ENCODE measurements around the gene LCE7A. TPM values are rescaled to one million over a fixed set of nuclear protein-coding genes. Genes with fewer than 3 reads are reported as not detected.

The LCE7A gene
- total and polyA plus RNA-seq, 2 donors (not counting 3 experiments of a cell fraction or from before 2014, with no cell fraction given), result not detected

- TF ChIP-seq FOS (IDR thresholded peaks at IDR 0.05; ENCODE audit: borderline replicate concordance, insufficient read depth, low read length) (no peak), MYC (IDR thresholded peaks at IDR 0.05; ENCODE audit: low read depth, low read length) (no peak), POLR2AphosphoS5 (IDR thresholded peaks at IDR 0.05; ENCODE audit: insufficient read depth, low read depth, low read length) (no peak), EZH2 (IDR thresholded peaks at IDR 0.05; ENCODE audit: borderline replicate concordance, low read depth, low read length, severe bottlenecking) (no peak), GATA2 (IDR thresholded peaks at IDR 0.05; ENCODE audit: insufficient read depth, insufficient read length, low read depth, low read length) (no peak), JUN (IDR thresholded peaks at IDR 0.05; ENCODE audit: borderline replicate concordance, insufficient read depth, insufficient read length, low read depth) (no peak), POLR2A (IDR thresholded peaks at IDR 0.05; ENCODE audit: low read depth, low read length) (no peak), MAX (IDR thresholded peaks at IDR 0.05; ENCODE audit: insufficient read depth, insufficient read length) (no peak), CTCF (IDR thresholded peaks at IDR 0.05; ENCODE audit: extremely low read depth in 1 of 2, insufficient read depth in 1 of 2, low read depth in 1 of 2, low read length in 2 of 2) (no peak)
- Histone ChIP-seq H3K79me2 (ENCODE audit: control insufficient read depth, insufficient read depth, low read length) (no peaks in the 10 kb centered on the region), H3K4me1 (ENCODE audit: control insufficient read depth, extremely low read depth, insufficient read depth, low read length) (no peaks in the 10 kb centered on the region), H2AFZ (ENCODE audit: low read depth, low read length) (no peak overlapping the region), H3K9me3 (replicated peaks; ENCODE audit: control insufficient read depth, insufficient read depth, low read length) (no peaks in the 10 kb centered on the region), H3K4me2 (ENCODE audit: insufficient read depth, low read length) (no peak overlapping the region), H3K27ac (ENCODE audit: insufficient read depth, low read depth, low read length) (no peak overlapping the region), H3K4me3 (replicated peaks in 1 of 3; ENCODE audit: insufficient read depth in 1 of 3, low read depth in 1 of 3, low read length in 3 of 3) (no peak overlapping the region), H4K20me1 (replicated peaks; ENCODE audit: control insufficient read depth, extremely low read depth, insufficient read depth, low read length) (no peaks in the 10 kb centered on the region), H3K9ac (replicated peaks; ENCODE audit: extremely low read depth, insufficient read depth, low read length) (no peak overlapping the region), H3K9me1 (replicated peaks; ENCODE audit: control insufficient read depth, extremely low read depth, insufficient read depth, low read length) (no peaks in the 10 kb centered on the region), H3K27me3 (ENCODE audit: control insufficient read depth in 2 of 2, insufficient read depth in 2 of 2, low read length in 2 of 2) (no peaks in the 10 kb centered on the region), H3K36me3 (ENCODE audit: control insufficient read depth in 2 of 2, extremely low read depth in 1 of 2, insufficient read depth in 2 of 2, low read length in 2 of 2) (no peaks in the 10 kb centered on the region)
- dilution Hi-C loops (cut with MboI; ENCODE audit: extremely low pct_ligation_motif_present, low sequenced_read_pairs) (no loop called here), intact Hi-C loops (cut with micrococcal nuclease) (no loop called here)
- DNase-seq (ENCODE audit: low read depth, low spot score), result no peak
- ChIA-PET CTCF (no interaction called here), POLR2A (no interaction called here)
- BruUV-seq (replicated peaks), result no TSS peak
- FAIRE-seq, result no peak
Observed at GRCh38 chr1:152864443-152864842, 4.6 kb downstream of the LCE7A start.
